Lower lobe of right lung (tissue), 2 donors: ENCODE results near the gene SLC17A6. TPM values are rescaled to one million over a fixed set of nuclear protein-coding genes. Genes with fewer than 3 reads are reported as not detected.

Source experiments
- ATAC-seq, 2 donors: fragments of 200-7000 bp; cut with Tn5 transposase; one replicate each; pipeline ENCODE4 v1.9.1; 2020 to 2022; ENCODE audit warnings: mild to moderate bottlenecking in 2 of 2, moderate library complexity in 2 of 2
- DNase-seq: peaks from one replicate; pipeline ENCODE4 v3.0.0-alpha.2; 2020
- H3K27ac ChIP-seq: fragments of 200-600 bp; one replicate; pipeline ENCODE4 v1.8.0; 2022
- H3K27me3 ChIP-seq: fragments of 200-600 bp; one replicate; pipeline ENCODE4 v1.8.0; 2022; ENCODE audit warnings: low read depth
- H3K36me3 ChIP-seq: fragments of 200-600 bp; one replicate; pipeline ENCODE4 v1.8.0; 2022; ENCODE audit warnings: mild to moderate bottlenecking
- H3K4me1 ChIP-seq: fragments of 200-600 bp; one replicate; pipeline ENCODE4 v1.8.0; 2022
- H3K4me3 ChIP-seq: fragments of 200-600 bp; one replicate; pipeline ENCODE4 v1.8.0; 2022; ENCODE audit warnings: mild to moderate bottlenecking
- H3K9me3 ChIP-seq: fragments of 200-600 bp; one replicate; pipeline ENCODE4 v1.8.0; 2022
- CTCF ChIP-seq: fragments of 200-600 bp; IDR thresholded peaks from one replicate; pipeline ENCODE4 v1.8.0; 2022; ENCODE audit warnings: antibody characterized with exemption, mild to moderate bottlenecking
- intact Hi-C: fragments of 100-400 bp; cut with DNase I; formaldehyde crosslinking; loops from one replicate; pipeline ENCODE4 v1.11.0; 2022
- total RNA-seq: library from RNA; stranded (reverse); fragmentation: NEBNext Ultra II Directional; extraction: Animal tissue kit (Norgen Biotek cat#: 25700); gene quantifications from one replicate; pipeline ENCODE4 v1.2.1, GENCODE V29; 2021
- donor health status: DM: no; HTN: yes; CAD: no; lungs with severe emphysema.

The SLC17A6 gene
- total RNA-seq, 1 donor from 2014 or later, result not detected

GRCh38 chr11:22407921-22408320 is 69.7 kb downstream of the SLC17A6 start:
- no peak overlapping the region for H3K4me3 ChIP-seq
- H3K36me3 ChIP-seq, result no peaks in the 10 kb centered on the region
- no peaks in the 10 kb centered on the region for H3K4me1 ChIP-seq
- no peaks in the 10 kb centered on the region for H3K9me3 ChIP-seq
- ATAC-seq (no peak), DNase-seq (no peak)
- intact Hi-C loops, result no loop called here
- no peak overlapping the region for H3K27ac ChIP-seq
- H3K27me3 ChIP-seq, result no peaks in the 10 kb centered on the region
- no peak for TF ChIP-seq CTCF

GRCh38 chr11:22415476-22415875 is 77.3 kb downstream of the SLC17A6 start:
- Histone ChIP-seq H3K4me1 (no peaks in the 10 kb centered on the region), H3K36me3 (no peaks in the 10 kb centered on the region), H3K9me3 (no peaks in the 10 kb centered on the region), H3K27ac (no peak overlapping the region), H3K4me3 (no peak overlapping the region), H3K27me3 (no peaks in the 10 kb centered on the region)
- DNase-seq, result no peak
- no peak for ATAC-seq
- TF ChIP-seq CTCF, result no peak
- intact Hi-C loops, result no loop called here

DNA sequence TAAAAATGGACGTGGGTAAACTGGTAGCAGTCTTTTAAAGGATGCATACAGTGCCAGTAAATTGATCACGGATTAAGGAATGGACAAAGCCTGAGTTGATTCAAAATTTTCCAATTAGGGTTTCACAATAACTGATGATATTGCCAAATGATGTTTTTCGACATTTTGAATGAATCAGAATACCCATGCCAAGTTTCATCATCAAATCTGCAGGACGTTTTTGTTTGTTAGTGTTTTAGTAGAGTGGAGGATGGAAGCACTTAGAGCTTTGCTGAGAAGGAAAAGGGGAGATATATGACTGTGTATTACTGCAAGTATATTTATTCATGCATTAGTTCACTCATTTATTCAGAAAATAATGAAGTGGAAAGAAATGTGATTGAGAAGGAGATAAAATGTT is 78.3 kb downstream of the SLC17A6 start:
- H3K4me3 ChIP-seq, result no peak overlapping the region
- intact Hi-C loops, result no loop called here
- H3K36me3 ChIP-seq, result no peaks in the 10 kb centered on the region
- no peak for TF ChIP-seq CTCF
- no peak for ATAC-seq
- DNase-seq, result no peak
- H3K4me1 ChIP-seq, result no peaks in the 10 kb centered on the region
- H3K27me3 ChIP-seq, result no peaks in the 10 kb centered on the region
- H3K27ac ChIP-seq, result no peak overlapping the region
- H3K9me3 ChIP-seq, result no peaks in the 10 kb centered on the region

DNA sequence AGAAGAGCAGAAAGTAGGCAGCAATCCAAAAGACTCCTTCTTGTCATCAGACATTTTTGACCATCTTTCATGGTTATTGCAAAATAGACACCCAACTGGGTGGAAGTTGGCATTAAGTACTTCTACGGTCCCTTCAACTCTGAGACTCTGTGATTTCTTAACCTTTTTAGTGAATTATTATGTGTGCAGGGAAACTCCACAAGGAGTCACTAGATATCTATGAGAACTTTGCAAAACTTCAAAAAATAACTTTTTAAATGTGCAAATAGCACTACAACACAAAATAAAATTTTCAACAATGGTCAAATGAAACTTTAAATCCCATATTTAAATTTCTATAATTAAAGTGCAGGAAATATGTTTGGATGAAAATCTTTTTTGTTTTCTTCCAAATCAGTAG is 88.7 kb downstream of the SLC17A6 start:
- ATAC-seq (no peak), DNase-seq (no peak)
- Histone ChIP-seq H3K27ac (no peak overlapping the region), H3K27me3 (no peaks in the 10 kb centered on the region), H3K36me3 (no peaks in the 10 kb centered on the region), H3K4me1 (no peaks in the 10 kb centered on the region), H3K9me3 (no peaks in the 10 kb centered on the region), H3K4me3 (no peak overlapping the region)
- intact Hi-C loops, result no loop called here
- no peak for TF ChIP-seq CTCF

Other genes starting within 250 kb of the SLC17A6 start
- gene ANO5, start 145.3 kb upstream of the SLC17A6 start, total RNA-seq, result 4.8 TPM